GM23338 (cell line): ENCODE data around the gene CLCN1.

Experiments used
- EZH2 ChIP-seq: fragments of 200-600 bp; sonication (generic); IDR thresholded peaks from one replicate; pipeline ENCODE4 v1.8.0; 2017; ENCODE audit warnings: antibody characterized with exemption, mild to moderate bottlenecking, low read depth; ENCODE audit not compliant: unreplicated experiment
- EZH2phosphoT487 ChIP-seq: fragments of 200-600 bp; sonication (generic); IDR thresholded peaks from one replicate; pipeline ENCODE4 v1.8.1; 2018; ENCODE audit warnings: antibody characterized with exemption; ENCODE audit not compliant: unreplicated experiment
- POLR2AphosphoS5 ChIP-seq: IDR thresholded peaks from 2 replicates; pipeline ENCODE4 v1.6.1; 2016; ENCODE audit warnings: antibody characterized with exemption, low read depth
- STAT1 ChIP-seq: IDR thresholded peaks from one replicate; pipeline ENCODE4 v1.6.1; 2016; ENCODE audit warnings: antibody characterized with exemption; ENCODE audit not compliant: unreplicated experiment
- TF ChIP-seq, protein P1 (sequence below), 2 experiments: fragments of 200-600 bp in 1 of 2; sonication (generic) in 1 of 2; conservative IDR thresholded peaks; 2 replicates each; pipeline versions ENCODE4 v1.5.1 to v1.6.1; 2016 to 2017; ENCODE audit warnings: antibody characterized with exemption in 2 of 2, low read depth in 2 of 2, mild to moderate bottlenecking in 2 of 2, moderate library complexity in 1 of 2
- TF ChIP-seq, protein P2 (sequence below): IDR thresholded peaks from one replicate; pipeline ENCODE4 v1.6.1; 2018; ENCODE audit warnings: antibody characterized with exemption; ENCODE audit not compliant: unreplicated experiment

DNA sequence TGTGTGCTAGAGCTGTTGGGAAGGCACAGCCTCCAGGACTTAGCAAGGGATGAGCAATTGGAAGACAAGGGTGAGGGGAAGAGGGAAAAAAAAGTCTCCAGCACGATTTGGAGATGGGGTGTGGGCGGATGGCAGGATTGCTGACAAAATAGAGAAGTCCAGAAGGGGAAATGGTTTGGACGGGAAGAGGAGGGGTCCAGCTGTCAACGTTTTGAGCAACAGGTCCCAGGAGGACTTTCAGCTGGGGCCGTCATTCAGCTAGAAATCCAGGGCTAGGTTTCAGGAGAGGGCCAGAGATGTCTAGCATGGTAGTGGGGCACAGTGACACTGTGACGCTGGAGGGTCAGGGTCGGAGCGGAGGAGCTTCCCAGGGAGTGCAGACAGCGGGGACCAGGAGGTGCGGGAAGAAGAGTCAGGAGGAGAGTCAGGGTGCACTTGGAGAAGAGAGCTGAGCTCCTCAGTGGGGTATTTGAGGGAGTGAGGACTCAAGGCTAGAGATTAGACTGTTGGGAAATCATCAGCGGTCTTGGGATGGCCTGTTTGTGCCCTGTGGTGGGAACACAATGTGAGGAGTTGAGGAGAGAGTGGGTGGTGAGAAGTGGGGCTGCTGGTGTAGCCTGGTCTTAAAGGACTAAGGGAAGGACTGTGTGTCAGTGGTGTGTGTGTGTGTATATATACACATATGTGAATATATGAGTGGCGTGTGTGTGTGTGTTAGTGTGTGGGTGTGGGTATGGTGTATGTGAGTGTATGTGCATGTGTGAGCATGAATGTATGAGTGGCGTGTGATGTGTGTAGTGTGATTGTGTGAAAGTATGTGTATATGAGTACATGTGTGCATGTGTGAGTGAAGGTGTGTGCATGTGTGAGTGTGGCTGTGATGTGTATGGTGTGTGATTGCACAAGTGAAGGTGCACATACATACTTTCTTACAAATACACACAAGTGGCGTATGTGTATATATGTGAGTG lies 69.0 kb downstream of the CLCN1 start:
- TF ChIP-seq, protein P1, sequence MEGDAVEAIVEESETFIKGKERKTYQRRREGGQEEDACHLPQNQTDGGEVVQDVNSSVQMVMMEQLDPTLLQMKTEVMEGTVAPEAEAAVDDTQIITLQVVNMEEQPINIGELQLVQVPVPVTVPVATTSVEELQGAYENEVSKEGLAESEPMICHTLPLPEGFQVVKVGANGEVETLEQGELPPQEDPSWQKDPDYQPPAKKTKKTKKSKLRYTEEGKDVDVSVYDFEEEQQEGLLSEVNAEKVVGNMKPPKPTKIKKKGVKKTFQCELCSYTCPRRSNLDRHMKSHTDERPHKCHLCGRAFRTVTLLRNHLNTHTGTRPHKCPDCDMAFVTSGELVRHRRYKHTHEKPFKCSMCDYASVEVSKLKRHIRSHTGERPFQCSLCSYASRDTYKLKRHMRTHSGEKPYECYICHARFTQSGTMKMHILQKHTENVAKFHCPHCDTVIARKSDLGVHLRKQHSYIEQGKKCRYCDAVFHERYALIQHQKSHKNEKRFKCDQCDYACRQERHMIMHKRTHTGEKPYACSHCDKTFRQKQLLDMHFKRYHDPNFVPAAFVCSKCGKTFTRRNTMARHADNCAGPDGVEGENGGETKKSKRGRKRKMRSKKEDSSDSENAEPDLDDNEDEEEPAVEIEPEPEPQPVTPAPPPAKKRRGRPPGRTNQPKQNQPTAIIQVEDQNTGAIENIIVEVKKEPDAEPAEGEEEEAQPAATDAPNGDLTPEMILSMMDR (conservative IDR thresholded peaks at IDR 0.05; ENCODE audit: low read depth in 2 of 2): no peak
- TF ChIP-seq POLR2AphosphoS5 (no peak), EZH2 (no peak), STAT1 (no peak), EZH2phosphoT487 (no peak)
- TF ChIP-seq, protein P2, sequence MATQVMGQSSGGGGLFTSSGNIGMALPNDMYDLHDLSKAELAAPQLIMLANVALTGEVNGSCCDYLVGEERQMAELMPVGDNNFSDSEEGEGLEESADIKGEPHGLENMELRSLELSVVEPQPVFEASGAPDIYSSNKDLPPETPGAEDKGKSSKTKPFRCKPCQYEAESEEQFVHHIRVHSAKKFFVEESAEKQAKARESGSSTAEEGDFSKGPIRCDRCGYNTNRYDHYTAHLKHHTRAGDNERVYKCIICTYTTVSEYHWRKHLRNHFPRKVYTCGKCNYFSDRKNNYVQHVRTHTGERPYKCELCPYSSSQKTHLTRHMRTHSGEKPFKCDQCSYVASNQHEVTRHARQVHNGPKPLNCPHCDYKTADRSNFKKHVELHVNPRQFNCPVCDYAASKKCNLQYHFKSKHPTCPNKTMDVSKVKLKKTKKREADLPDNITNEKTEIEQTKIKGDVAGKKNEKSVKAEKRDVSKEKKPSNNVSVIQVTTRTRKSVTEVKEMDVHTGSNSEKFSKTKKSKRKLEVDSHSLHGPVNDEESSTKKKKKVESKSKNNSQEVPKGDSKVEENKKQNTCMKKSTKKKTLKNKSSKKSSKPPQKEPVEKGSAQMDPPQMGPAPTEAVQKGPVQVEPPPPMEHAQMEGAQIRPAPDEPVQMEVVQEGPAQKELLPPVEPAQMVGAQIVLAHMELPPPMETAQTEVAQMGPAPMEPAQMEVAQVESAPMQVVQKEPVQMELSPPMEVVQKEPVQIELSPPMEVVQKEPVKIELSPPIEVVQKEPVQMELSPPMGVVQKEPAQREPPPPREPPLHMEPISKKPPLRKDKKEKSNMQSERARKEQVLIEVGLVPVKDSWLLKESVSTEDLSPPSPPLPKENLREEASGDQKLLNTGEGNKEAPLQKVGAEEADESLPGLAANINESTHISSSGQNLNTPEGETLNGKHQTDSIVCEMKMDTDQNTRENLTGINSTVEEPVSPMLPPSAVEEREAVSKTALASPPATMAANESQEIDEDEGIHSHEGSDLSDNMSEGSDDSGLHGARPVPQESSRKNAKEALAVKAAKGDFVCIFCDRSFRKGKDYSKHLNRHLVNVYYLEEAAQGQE: no peak
